ENCODE results near the gene NAALADL2. TPM values are rescaled to one million over a fixed set of nuclear protein-coding genes. Genes with fewer than 3 reads are reported as not detected.

NAALADL2 gene
- total and polyA plus RNA-seq, 5 donors, result 1.3 to 10.7 (median 9.7) TPM

DNA sequence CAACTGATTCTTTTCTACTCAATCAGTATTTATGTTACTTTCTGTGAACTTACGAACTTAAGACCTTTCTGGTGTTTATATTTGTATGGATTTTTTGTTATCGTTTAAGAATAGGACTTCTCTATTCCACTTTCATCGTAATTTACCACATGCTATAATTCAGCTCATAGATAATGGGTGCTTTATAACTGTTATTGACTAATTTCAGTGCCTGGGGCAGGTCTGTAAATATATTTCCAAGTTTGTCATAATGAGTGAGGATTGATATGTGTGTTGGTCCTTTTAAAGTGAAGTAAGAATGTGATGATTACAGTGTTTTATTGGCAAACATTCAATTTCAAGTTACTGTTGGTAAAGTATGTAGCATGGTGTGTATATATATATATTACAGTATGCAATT is 1.8 kb upstream of the NAALADL2 start:
- WGBS, result 53% methylated on average over 3 of the region's 3 CpGs
- no peaks in the 10 kb centered on the region for H3K9me3 ChIP-seq (ENCODE audit: control insufficient read depth, low read length)
- H3K4me3 ChIP-seq (ENCODE audit: low read length), result no peak overlapping the region
- ATAC-seq, result no peak
- no peak for DNase-seq
- H3K27ac ChIP-seq (ENCODE audit: low read length), result no peak overlapping the region
- H3K27me3 ChIP-seq (ENCODE audit: control insufficient read depth, insufficient read depth), result no peaks in the 10 kb centered on the region
- H3K4me1 ChIP-seq (ENCODE audit: control insufficient read depth, insufficient read depth, low read length), result peaks cover 2% of the 10 kb centered on the region
- intact Hi-C loops (cut with DNase I), result loop anchor here in 1 of 4 donors (5.0 kb wide), 1 partner anchor 35 kb away; no protein-coding TSS in a partner anchor

DNA sequence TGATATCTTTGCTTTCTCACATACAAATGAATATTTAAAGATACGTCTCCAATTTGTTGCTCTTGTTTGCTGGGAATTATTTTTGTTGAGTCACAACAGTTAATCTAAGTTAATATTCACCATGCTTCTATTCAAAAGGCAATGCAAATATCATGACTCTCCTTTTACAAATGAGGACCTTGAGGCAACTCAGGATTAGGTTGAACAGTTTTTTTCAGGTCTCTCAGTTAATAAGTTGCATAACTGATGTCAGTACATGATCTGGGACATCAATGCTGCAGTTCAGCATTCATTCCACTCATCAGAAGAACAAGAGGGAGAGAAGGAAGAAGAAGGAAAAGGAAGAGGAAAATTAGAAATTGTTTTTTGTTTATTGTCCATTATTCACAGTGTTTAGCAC is 781 bp upstream of the NAALADL2 start:
- H3K9me3 ChIP-seq (ENCODE audit: control insufficient read depth, low read length), result no peaks in the 10 kb centered on the region
- peaks cover 2% of the 10 kb centered on the region for H3K4me1 ChIP-seq (ENCODE audit: control insufficient read depth, insufficient read depth, low read length)
- DNase-seq, result no peak
- no peaks in the 10 kb centered on the region for H3K27me3 ChIP-seq (ENCODE audit: control insufficient read depth, insufficient read depth)
- WGBS, result 87% methylated on average over 1 of the region's 1 CpG
- H3K4me3 ChIP-seq (ENCODE audit: low read length), result no peak overlapping the region
- H3K27ac ChIP-seq (ENCODE audit: low read length), result no peak overlapping the region
- ATAC-seq, result no peak
- intact Hi-C loops (cut with DNase I), result loop anchor here in 1 of 4 donors (5.0 kb wide), 1 partner anchor 36 kb away; no protein-coding TSS in a partner anchor

DNA sequence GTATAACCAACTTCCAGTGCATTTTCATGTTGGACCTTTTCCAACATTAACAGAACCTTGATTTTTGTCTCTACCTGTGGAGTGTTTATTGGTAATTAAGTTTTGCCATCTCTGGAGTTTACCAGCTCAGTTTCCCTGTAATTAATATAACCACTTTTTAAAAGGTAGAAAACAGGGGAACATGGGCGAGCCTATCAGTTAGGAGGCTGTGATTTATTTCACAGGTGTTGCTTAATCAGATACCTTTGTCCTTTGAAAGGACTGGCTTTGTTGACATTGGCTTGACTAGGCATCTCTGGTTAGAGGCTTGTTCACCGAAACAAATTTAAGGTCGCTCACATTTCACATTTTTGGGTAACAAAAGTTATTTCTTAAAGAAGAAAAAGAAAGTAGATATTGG is 622 bp downstream of the NAALADL2 start:
- WGBS, result 94% methylated on average over 3 of the region's 3 CpGs
- Histone ChIP-seq H3K4me3 (ENCODE audit: low read length) (no peak overlapping the region), H3K4me1 (ENCODE audit: control insufficient read depth, insufficient read depth, low read length) (peaks cover 2% of the 10 kb centered on the region), H3K27me3 (ENCODE audit: control insufficient read depth, insufficient read depth) (no peaks in the 10 kb centered on the region), H3K27ac (ENCODE audit: low read length) (no peak overlapping the region), H3K9me3 (ENCODE audit: control insufficient read depth, low read length) (no peaks in the 10 kb centered on the region)
- intact Hi-C loops (cut with DNase I), result loop anchor here in 1 of 4 donors (5.0 kb wide), 1 partner anchor 37 kb away; no protein-coding TSS in a partner anchor
- ATAC-seq (no peak), DNase-seq (no peak)

DNA sequence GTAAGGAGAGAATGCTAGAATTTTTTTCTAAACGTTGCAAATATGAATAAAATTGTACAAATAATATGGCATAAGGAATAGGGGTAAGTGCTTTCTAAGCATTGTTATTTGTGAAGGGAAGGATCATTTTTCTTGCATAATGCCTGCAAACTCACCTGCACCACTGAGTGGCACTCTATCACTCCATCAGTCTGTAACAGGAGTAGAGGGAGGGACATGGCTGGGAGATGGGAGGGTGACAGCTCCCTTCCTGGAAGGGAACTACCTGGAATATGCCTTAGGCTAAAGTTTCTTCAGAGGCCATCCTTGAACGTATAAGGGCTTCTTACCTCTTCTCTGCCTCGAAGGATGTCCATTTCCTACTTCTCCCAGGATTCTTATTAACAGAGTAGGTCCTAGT is 3.0 kb downstream of the NAALADL2 start:
- Histone ChIP-seq H3K27ac (ENCODE audit: low read length) (no peak overlapping the region), H3K27me3 (ENCODE audit: control insufficient read depth, insufficient read depth) (no peaks in the 10 kb centered on the region), H3K9me3 (ENCODE audit: control insufficient read depth, low read length) (no peaks in the 10 kb centered on the region), H3K4me3 (ENCODE audit: low read length) (no peak overlapping the region), H3K4me1 (ENCODE audit: control insufficient read depth, insufficient read depth, low read length) (peaks cover 2% of the 10 kb centered on the region)
- ATAC-seq, result no peak
- DNase-seq, result no peak
- WGBS, result 74% methylated on average over 3 of the region's 3 CpGs
- intact Hi-C loops (cut with DNase I), result no loop called here

DNA sequence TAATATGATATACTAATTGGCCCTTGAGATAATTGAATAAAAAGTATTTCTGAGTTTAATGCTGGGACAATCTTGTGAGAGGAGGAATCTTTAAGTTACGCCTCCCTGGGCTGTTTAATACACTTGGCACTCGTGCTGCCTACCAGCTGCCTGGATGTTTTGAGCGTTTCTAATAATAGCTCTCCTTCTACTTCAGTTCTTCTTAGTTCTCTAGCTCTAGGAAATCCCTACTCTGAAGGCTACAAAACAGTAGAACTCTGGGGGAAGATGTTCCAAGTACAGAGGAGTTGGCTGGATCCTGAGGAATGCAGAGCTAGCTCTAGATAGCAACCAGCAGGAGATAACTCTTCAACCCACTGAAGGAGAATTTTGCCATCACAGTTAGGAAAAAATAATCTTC is 3.5 kb downstream of the NAALADL2 start:
- Histone ChIP-seq H3K4me3 (ENCODE audit: low read length) (no peak overlapping the region), H3K27ac (ENCODE audit: low read length) (no peak overlapping the region), H3K4me1 (ENCODE audit: control insufficient read depth, insufficient read depth, low read length) (peaks cover 2% of the 10 kb centered on the region), H3K9me3 (ENCODE audit: control insufficient read depth, low read length) (no peaks in the 10 kb centered on the region), H3K27me3 (ENCODE audit: control insufficient read depth, insufficient read depth) (no peaks in the 10 kb centered on the region)
- WGBS, result 35% methylated on average over 3 of the region's 3 CpGs
- ATAC-seq (peak; percentile 40 to 51), DNase-seq (no peak)
- intact Hi-C loops (cut with DNase I), result no loop called here

DNA sequence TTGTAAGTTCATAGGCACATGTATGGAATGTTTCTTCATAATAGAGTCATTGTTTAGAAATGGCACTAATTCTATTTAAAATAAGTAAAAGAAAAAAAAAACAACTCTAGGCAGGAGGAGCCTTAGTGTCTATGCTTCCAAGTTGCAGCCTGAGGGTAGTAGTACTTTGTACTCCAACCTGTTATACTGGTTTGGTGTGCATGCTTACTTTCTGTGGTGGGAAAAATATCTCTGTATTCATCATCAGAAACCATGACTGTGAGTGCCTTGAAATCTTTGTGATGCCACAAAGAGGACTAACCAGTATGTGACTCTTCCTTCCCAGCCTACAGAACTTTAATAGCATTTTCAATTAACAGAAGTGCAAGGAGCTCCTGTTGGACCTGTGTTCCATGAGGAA is 4.4 kb downstream of the NAALADL2 start:
- ATAC-seq, result no peak
- no peaks in the 10 kb centered on the region for H3K27me3 ChIP-seq (ENCODE audit: control insufficient read depth, insufficient read depth)
- DNase-seq, result no peak
- no peaks in the 10 kb centered on the region for H3K9me3 ChIP-seq (ENCODE audit: control insufficient read depth, low read length)
- intact Hi-C loops (cut with DNase I), result no loop called here
- H3K4me3 ChIP-seq (ENCODE audit: low read length), result no peak overlapping the region
- no peak overlapping the region for H3K27ac ChIP-seq (ENCODE audit: low read length)
- H3K4me1 ChIP-seq (ENCODE audit: control insufficient read depth, insufficient read depth, low read length), result peaks cover 2% of the 10 kb centered on the region

DNA sequence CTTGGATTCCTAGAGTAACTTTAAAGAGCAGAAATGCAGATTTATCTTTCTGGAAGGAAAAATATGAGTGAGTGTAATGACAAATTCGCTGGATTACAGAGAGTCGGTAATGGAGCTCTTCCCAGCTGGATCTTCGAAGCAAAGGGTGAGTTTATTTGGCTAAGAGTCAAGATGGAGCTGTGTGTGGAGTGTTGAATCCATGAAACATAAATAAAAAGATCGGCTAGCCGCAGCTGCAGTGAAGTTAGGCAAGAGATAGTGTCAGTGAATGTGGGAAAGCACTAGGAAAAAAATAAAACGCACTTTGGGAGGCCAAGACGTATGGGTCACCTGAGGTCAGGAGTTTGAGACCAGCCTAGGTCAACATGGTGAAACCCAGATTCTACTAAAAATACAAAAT is 10.3 kb downstream of the NAALADL2 start:
- ATAC-seq, result no peak
- Histone ChIP-seq H3K9me3 (ENCODE audit: control insufficient read depth, low read length) (no peaks in the 10 kb centered on the region), H3K4me3 (ENCODE audit: low read length) (no peak overlapping the region), H3K27me3 (ENCODE audit: control insufficient read depth, insufficient read depth) (no peaks in the 10 kb centered on the region), H3K4me1 (ENCODE audit: control insufficient read depth, insufficient read depth, low read length) (no peaks in the 10 kb centered on the region), H3K27ac (ENCODE audit: low read length) (no peak overlapping the region)
- intact Hi-C loops (cut with DNase I), result no loop called here
- WGBS, result 44% methylated on average over 7 of the region's 7 CpGs
- no peak for DNase-seq

DNA sequence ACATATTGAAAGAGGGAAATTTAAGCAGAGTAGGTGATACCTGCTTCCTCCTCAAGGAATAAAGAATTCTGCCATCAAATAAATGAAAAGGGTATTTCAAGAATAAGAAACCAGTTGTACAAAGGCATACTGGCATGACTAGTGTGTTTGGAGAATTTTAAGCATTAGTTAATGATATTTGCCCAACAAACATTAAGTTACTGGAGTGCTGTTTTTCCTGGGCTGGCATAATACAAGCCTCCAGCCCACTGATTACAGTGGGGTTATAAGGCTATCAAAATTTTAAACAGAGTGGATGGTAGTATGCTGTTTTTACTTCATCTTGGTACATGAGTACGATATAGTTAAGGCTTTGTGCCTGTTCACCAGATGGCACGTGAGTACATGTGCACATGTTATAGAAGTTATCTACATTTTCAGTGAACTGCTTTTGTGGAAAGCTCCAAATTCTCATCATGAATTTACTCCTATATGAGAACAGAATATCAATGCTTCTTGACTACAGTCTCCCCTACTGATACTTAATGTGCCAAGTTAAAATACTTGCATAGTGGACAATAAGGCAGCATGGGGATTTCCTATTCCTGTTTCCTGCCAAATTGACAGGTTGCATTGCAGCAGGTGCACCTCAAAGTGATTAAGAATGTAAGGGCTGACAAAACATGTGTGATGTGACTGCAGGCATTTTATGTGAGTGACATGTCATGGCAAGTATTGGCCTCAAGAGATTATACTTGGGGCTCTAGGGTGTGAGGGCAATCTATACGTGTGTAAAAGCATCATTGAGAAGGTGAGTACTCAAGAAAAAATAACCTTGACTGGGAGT is 14.9 kb downstream of the NAALADL2 start:
- ATAC-seq (no peak), DNase-seq (no peak)
- intact Hi-C loops (cut with DNase I), result no loop called here
- H3K4me1 ChIP-seq (ENCODE audit: control insufficient read depth, insufficient read depth, low read length), result no peaks in the 10 kb centered on the region
- no peak overlapping the region for H3K4me3 ChIP-seq (ENCODE audit: low read length)
- H3K27me3 ChIP-seq (ENCODE audit: control insufficient read depth, insufficient read depth), result no peaks in the 10 kb centered on the region
- WGBS, result 84% methylated on average over 3 of the region's 3 CpGs
- no peak overlapping the region for H3K27ac ChIP-seq (ENCODE audit: low read length)
- H3K9me3 ChIP-seq (ENCODE audit: control insufficient read depth, low read length), result no peaks in the 10 kb centered on the region

DNA sequence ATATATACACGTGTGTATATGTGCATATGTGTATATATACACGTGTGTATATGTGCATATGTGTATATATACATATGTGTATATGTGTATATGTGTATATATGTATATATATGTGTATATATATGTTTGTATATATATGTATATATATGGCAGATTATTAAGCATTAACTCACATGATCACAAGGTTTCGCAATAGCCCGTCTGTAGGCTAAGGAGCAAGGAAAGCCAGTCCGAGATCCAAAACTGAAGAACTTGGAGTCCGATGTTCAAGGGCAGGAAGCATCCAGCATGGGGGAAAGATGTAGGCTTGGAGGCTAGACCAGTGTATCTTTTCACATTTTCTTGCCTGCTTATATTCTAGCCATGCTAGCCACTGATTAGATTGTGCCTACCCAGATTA is 23.7 kb downstream of the NAALADL2 start:
- intact Hi-C loops (cut with DNase I), result no loop called here
- DNase-seq (no peak), ATAC-seq (no peak)
- no peaks in the 10 kb centered on the region for H3K27me3 ChIP-seq (ENCODE audit: control insufficient read depth, insufficient read depth)
- H3K9me3 ChIP-seq (ENCODE audit: control insufficient read depth, low read length), result no peaks in the 10 kb centered on the region
- H3K27ac ChIP-seq (ENCODE audit: low read length), result no peak overlapping the region
- WGBS, result 91% methylated on average over 6 of the region's 6 CpGs
- no peak overlapping the region for H3K4me3 ChIP-seq (ENCODE audit: low read length)
- no peaks in the 10 kb centered on the region for H3K4me1 ChIP-seq (ENCODE audit: control insufficient read depth, insufficient read depth, low read length)

DNA sequence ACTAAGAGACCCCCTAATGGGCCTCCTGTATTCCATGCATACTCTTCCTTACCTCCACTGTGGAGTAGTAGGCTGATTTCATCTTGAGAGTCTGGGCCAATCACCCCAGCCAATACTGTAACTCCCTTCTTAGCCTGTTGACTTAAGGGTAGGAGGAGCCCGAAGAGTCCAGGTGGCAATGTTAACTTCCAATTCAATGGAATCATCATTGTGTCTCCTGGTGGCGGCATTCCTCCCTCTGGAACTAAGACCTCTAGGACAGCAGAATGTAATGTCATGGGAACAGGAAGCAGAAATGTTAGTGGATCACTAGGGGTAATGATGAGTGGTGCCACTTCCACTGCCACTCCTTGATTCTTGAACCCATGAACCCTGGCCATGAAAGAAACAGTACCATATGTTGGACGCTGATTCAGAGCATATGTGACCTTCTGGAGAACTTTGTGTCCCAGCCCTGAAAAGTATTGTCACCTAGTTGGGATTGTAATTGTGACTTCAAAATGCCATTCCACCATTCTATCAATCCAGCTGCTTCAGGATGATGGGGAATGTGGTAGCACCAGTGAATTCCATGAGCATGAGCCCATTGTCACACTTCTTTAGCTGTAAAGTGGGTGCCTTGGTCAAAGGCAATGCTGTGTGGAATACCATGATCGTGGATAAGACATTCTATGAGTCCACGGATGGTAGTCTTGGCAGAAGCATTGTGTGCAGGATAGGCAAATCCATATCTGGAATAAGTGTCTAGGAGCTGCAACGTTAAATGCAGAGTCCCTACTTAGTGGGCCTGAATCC is 24.9 kb downstream of the NAALADL2 start:
- ATAC-seq (no peak), DNase-seq (no peak)
- Histone ChIP-seq H3K4me3 (ENCODE audit: low read length) (no peak overlapping the region), H3K27ac (ENCODE audit: low read length) (no peak overlapping the region), H3K9me3 (ENCODE audit: control insufficient read depth, low read length) (no peaks in the 10 kb centered on the region), H3K4me1 (ENCODE audit: control insufficient read depth, insufficient read depth, low read length) (no peaks in the 10 kb centered on the region), H3K27me3 (ENCODE audit: control insufficient read depth, insufficient read depth) (no peaks in the 10 kb centered on the region)
- 92% methylated on average over 6 of the region's 6 CpGs for WGBS
- intact Hi-C loops (cut with DNase I), result no loop called here

DNA sequence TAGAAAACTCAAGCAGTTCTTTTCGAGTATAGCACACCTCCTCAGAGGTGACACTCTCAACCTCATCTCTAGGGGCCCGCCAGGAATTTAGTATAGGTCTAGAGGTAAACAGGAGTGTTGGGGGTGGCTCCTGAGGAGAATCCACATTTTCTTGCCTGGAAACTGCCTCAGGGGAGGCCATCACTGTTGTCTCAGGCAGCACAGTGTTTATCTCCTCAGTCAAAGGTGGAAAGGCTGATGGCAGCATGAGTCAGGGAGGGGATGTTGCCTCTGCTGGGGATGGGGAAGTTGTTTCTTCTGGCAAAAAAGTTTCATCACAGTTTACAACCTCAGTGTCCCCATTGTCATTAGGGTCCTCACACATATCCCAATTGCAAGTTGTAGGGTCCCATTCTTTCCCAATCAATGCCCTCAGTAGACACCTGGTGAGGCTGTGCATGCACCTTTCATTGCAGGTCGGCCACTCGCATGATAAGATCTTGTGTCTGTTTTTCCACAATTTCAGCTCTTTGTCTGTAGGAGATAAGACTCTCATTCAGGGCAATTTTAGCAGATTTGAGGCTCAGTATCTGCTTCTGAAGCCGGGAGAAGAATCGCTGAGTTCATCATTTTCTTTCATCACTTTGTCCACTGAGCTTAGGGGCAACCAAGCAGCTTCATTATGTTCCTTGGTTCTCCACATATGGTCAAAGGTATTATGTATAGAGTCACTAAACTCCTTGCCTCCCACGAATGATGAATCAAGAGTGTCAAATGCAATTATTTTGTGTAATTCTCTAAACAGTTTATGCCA is 25.8 kb downstream of the NAALADL2 start:
- no peak overlapping the region for H3K27ac ChIP-seq (ENCODE audit: low read length)
- intact Hi-C loops (cut with DNase I), result no loop called here
- H3K9me3 ChIP-seq (ENCODE audit: control insufficient read depth, low read length), result no peaks in the 10 kb centered on the region
- no peaks in the 10 kb centered on the region for H3K4me1 ChIP-seq (ENCODE audit: control insufficient read depth, insufficient read depth, low read length)
- no peaks in the 10 kb centered on the region for H3K27me3 ChIP-seq (ENCODE audit: control insufficient read depth, insufficient read depth)
- H3K4me3 ChIP-seq (ENCODE audit: low read length), result no peak overlapping the region
- WGBS, result 85% methylated on average over 7 of the region's 7 CpGs
- DNase-seq (no peak), ATAC-seq (no peak)
